ENCODE data around the gene ANKRD66. TPM values are rescaled to one million over a fixed set of nuclear protein-coding genes. Genes with fewer than 3 reads are reported as not detected.
"Not testable (repeated sequence)": the region's sequence is repeated elsewhere in the genome, so short reads cannot be mapped to it uniquely, and the experiment has no call there.

The ANKRD66 gene
- polyA plus RNA-seq, 1 experiment: not detected

- ChIA-PET POLR2A (no interaction called here), CTCF (no interaction called here)
- Histone ChIP-seq H3K36me3 (ENCODE audit: control insufficient read depth, insufficient read depth, low read length) (no peaks in the 10 kb centered on the region), H3K4me3 (ENCODE audit: low read depth, low read length) (no peak overlapping the region), H3K27me3 (ENCODE audit: control insufficient read depth, insufficient read depth, low read length) (no peaks in the 10 kb centered on the region)
- DNase-seq (ENCODE audit: low read depth): no peak
- no peak for TF ChIP-seq CTCF (IDR thresholded peaks at IDR 0.05; ENCODE audit: insufficient read depth, low read depth, low read length)
These were observed 26.0 kb downstream of the ANKRD66 start for GRCh38 chr6:46772762-46773161.

GRCh38 chr6:46773201-46773855 is 26.6 kb downstream of the ANKRD66 start:
- TF ChIP-seq CTCF (IDR thresholded peaks at IDR 0.05; ENCODE audit: insufficient read depth, low read depth, low read length): no peak
- no peaks in the 10 kb centered on the region for H3K27me3 ChIP-seq (ENCODE audit: control insufficient read depth, insufficient read depth, low read length)
- no peak overlapping the region for H3K4me3 ChIP-seq (ENCODE audit: low read depth, low read length)
- DNase-seq (ENCODE audit: low read depth): no peak
- CTCF ChIA-PET: no interaction called here
- H3K36me3 ChIP-seq (ENCODE audit: control insufficient read depth, insufficient read depth, low read length): no peaks in the 10 kb centered on the region
- POLR2A ChIA-PET: no interaction called here

- DNase-seq (ENCODE audit: low read depth); H3K4me3 ChIP-seq (ENCODE audit: low read depth, low read length); H3K36me3 ChIP-seq (ENCODE audit: control insufficient read depth, insufficient read depth, low read length); H3K27me3 ChIP-seq (ENCODE audit: control insufficient read depth, insufficient read depth, low read length); POLR2A ChIA-PET: not testable (repeated sequence)
- CTCF ChIA-PET: interaction anchor here (0.8 kb wide), 1 partner anchor 12 kb away, joined by 3 read pairs; no protein-coding TSS in a partner anchor
These were observed 28.0 kb downstream of the ANKRD66 start for GRCh38 chr6:46774736-46775135.

- POLR2A ChIA-PET: no interaction called here
These were observed 29.5 kb downstream of the ANKRD66 start for GRCh38 chr6:46776070-46776712.

GRCh38 chr6:46777476-46778346 is 31.0 kb downstream of the ANKRD66 start:
- ChIA-PET POLR2A (no interaction called here), CTCF (no interaction called here)

More at GRCh38 chr6:46776070-46776712, 29.5 kb downstream of the ANKRD66 start:
- no peak for DNase-seq (ENCODE audit: low read depth)
- TF ChIP-seq CTCF (IDR thresholded peaks at IDR 0.05; ENCODE audit: insufficient read depth, low read depth, low read length): no peak
- CTCF ChIA-PET: no interaction called here
- Histone ChIP-seq H3K4me3 (ENCODE audit: low read depth, low read length) (no peak overlapping the region), H3K36me3 (ENCODE audit: control insufficient read depth, insufficient read depth, low read length) (no peaks in the 10 kb centered on the region), H3K27me3 (ENCODE audit: control insufficient read depth, insufficient read depth, low read length) (no peaks in the 10 kb centered on the region)

More at GRCh38 chr6:46777476-46778346, 31.0 kb downstream of the ANKRD66 start:
- no peak overlapping the region for H3K4me3 ChIP-seq (ENCODE audit: low read depth, low read length)
- no peaks in the 10 kb centered on the region for H3K36me3 ChIP-seq (ENCODE audit: control insufficient read depth, insufficient read depth, low read length)
- no peak for DNase-seq (ENCODE audit: low read depth)
- TF ChIP-seq CTCF (IDR thresholded peaks at IDR 0.05; ENCODE audit: insufficient read depth, low read depth, low read length): no peak
- no peaks in the 10 kb centered on the region for H3K27me3 ChIP-seq (ENCODE audit: control insufficient read depth, insufficient read depth, low read length)

Data from BJ (cell line).